NCI-H226 (cell line): ENCODE results near the gene ELF1.
"Not testable (repeated sequence)": the region's sequence is repeated elsewhere in the genome, so short reads cannot be mapped to it uniquely, and the experiment has no call there.

Source experiments
- DNase-seq: peaks from one replicate; pipeline ENCODE4 v3.0.0-alpha.2; 2015

Gene ELF1

DNA sequence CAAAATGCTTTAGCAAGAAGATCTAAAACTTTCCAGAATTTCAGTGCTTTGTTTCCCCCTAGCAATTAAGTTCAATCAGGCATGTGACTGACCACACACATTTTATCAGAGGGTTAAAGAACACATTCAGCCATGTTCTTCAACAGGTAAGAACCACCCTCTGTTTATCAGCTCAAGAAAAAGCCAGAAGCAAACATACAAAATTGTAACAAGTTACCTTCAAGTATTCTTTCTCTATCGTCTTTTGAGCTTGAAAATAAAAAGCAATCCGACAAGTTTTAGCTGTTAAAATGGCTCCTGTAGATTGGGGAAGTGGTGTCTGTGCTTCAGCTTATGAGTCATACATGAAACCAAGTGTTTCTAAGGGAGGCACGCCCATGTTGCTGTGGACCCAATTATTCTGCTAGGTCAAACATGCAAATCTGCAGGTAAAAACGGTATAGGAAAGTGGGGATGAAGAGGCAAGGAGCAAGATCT, at the start of gene ELF1:
TSS of gene ELF1 (minus strand) at position 306 of the 477 bp plus-strand sequence. CDS start 37,262 bp downstream, outside the sequence.
- DNase-seq, result peak; percentile 64

DNA sequence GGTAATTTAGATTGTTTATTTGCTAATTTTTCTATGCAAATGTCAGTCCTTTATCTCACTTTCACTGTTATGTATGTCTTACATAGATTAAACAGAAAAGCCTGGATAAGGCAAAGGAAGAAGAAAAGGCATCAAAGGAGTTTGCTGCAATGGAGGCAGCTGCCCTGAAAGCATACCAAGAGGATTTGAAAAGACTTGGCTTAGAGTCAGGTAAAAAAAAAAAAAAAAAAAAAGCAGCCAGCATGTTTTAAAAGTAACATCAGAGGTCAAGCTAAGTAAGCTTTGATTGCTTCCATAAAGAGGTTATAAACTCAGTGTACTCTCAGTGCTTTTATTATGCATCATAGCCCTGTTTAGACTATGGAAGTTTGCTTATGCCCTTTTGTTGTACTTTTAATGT, 46.0 kb upstream of the ELF1 start:
- no peak for DNase-seq

DNA sequence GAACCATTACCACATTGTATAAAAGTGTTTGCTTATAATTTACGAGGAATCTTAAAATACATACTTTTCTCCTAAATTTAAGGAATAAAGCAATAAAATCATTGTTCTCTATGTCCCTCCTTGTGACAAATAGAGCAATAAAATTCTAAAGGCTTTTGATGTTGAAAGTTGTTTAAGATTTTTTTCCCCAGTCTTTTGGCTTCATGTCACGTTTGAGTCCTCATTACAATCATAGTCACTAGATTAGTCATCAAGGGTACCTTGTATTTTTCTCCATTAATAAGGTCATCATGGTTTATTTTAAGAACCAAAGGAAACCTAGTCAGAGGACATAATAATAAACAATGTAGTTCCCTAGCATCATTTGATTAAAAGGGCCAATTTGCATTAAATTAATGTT, 45.4 kb upstream of the ELF1 start:
- no peak for DNase-seq

DNA sequence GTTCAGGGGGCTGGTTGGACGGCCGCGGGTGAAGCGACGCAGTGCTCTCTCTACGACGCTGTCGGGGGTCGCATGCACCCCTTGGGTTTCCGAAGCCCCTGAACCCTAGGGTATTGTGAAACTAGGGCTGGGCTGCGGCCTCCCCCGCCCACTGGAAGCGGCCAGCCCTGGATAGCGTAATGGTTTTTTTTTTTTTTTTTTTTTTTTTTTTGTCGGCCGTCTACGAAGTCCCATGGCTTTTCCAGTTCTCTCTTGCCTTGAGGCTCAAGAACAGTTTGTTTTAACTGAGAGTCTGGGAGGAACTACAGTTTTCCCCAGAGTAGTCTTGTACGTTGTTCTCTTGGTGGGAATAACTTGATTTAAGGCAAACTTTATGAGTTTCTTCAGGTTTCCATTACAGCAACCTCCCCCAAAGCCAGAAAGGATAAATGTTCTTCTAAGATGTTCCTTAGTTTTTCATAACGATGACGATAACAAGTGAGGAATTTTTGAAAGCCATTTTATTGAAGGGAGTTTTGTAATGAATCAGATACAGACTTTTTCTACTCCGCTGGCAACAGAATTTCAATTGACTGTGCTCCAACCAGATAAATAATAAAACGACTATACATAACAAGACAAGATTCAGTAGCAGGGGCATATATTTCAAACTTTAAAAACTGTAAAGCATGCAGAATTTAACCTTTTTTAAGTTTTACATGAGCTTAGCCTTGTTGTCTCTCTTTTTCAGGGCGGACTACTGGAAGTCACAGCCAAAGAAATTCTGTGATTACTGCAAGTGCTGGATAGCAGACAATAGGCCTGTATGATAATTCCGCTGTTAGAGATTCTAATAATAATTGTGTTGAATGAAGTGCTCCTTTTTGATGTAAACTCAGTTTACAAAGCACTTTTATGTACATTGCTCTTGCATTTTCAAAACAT, 43.1 kb upstream of the ELF1 start:
- DNase-seq, result no peak

DNA sequence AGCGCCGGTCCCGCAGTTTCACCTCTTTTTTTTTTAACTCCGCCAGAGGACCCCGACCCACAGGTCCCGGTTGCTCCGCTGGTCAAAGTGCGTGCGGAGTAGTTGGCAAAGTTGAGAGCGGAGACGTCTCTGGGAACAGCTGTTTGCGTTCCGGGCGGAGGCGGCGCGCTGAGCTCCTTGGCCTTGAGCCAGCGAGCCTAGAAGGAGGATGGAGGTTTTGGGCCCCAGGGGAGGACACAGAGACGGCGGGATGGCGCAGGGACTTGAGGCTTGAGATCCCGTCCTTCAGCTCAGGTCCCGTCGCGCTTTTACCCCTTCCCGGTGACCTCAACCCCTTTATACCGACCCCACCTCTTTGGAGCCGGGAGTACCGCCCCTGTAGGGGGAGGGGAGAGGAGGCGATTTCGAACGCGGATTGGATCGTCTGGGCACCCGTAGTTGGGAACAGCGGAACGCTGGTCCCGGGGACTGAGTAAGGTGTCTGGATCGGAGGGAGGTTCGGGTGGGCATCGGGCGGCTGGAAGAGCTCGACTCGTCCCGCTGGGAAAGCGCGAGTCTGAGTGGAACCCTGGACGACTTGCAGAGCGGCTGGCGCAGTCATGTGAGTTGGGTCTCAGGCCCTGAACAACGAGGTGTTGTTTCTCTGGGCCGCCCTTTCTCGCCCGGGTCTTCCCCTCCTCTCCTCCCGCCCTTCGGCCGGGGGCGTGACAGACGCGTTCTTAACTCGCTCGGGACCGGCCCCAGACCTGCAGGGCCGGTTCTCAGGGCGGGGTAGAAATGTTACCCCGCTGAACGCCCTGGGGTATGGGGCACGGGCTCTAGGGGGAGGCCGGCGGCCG, 42.2 kb upstream of the ELF1 start, which contains the start of gene WBP4:
TSS of gene WBP4 (plus strand) at position 435 of the 839 bp plus-strand sequence. CDS start at position 600, 165 bp downstream.
- peak; percentile 92 for DNase-seq

DNA sequence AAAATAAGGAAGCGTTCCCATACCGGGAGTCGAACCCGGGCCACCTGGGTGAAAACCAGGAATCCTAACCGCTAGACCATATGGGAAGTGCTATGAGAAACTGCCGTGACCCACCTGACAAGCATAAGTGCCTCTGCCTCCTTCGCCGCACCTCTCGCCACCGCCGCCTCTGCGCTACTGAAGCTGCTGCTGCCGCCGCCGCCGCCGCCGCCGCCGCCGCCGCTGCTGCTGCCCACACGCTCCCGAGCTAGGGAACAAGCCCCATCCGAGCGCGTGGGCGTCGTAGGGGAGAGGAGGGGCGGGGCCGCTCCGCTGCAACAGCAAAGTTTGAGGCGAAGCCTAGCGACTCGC, 41.6 kb upstream of the ELF1 start:
- peak; percentile 75 for DNase-seq

DNA sequence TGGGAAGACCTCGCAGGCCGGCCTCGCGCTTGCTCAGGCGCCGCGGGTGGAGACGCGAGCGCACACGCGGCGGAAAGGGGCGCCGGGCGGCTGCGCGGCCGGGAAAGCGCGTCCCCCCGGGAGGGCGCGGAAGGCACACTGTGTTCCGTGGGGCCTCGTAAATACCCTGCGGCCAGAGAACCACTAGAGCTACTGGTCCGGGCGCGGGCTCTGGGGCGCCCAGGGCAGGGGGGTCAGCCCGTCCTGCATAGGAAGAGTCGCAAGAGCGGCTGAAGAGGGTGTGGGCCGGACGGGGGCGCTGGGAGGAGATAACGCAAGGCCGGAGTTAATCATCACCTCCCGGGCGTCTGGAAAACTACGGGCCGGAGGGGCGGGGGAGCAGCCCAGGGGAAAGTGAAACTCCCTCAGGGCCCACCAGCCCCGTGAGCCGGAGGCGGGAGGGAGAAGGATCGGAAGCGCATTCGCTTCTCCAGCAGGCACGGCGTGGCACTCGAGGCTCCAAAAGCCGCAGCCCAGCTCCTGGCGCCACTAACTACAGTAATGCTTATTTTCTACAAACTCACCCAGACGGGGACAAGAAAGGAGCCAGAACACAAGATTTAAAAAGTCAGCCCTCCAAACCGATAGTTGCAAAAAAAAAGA, 41.1 kb upstream of the ELF1 start:
- peak; percentile 90 for DNase-seq

DNA sequence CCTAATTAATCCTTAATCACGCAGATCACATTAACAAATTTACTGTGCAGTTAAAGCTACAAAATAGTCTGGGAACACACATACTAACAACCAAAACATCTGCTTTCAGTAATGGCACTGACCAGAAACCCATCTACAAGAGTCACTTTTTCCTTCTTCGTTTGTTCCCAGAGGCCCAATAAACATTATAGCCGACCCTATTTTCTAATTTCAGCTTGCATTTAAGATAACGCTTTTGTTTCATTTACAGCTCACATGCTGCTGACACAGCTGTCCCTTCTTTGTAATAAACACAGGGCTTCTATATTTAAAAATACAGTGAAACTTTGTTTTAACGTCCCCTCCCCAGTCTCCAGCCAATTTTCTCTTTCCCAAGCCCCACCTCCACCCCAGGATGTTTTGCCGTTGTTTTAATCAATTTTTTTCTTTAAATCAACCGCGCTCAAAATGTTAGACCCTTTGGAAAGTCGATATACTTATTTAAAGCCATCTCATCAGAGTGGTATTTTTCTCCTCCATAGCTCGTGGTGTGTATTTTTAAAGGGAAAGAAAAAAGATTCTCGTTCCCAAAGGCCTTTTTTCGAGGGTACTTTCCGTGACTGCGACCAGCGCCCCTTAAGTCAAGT, 40.5 kb upstream of the ELF1 start:
- DNase-seq, result no peak

DNA sequence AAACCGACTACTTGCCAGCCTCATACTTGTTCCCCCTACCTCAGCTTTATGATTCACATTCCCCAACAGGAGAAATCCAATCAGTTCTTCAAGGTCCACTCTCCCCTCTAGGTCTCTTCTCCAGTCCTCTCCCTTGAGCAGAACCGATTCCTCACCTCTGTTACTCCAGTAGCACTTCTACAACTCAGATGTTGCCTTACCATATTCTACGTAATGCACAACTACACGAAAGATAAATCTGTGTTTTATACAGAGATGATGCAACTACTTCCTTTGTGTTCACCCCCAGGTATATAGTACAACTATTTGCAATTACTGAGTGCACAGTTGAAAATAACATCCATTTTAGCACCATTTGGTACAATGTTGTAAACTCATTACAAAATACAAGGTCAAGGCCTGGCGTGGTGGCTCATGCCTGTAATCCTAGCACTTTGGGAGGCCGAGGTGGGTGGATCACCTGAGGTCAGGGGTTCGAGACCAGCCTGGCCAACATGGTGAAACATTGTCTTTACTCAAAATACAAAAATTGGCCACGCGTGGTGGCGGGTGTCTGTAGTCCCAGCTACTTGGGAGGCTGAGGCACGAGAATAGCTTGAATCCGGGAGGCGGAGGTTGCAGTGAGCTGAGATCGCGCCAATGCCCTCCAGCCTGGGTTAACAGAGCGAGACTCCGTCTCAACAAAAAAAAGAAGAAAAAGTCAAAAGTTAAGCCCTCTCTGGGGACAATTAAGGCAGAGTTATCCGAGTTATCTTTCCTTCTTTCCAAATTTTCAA, 39.4 kb upstream of the ELF1 start:
- peak; percentile 27 for DNase-seq

DNA sequence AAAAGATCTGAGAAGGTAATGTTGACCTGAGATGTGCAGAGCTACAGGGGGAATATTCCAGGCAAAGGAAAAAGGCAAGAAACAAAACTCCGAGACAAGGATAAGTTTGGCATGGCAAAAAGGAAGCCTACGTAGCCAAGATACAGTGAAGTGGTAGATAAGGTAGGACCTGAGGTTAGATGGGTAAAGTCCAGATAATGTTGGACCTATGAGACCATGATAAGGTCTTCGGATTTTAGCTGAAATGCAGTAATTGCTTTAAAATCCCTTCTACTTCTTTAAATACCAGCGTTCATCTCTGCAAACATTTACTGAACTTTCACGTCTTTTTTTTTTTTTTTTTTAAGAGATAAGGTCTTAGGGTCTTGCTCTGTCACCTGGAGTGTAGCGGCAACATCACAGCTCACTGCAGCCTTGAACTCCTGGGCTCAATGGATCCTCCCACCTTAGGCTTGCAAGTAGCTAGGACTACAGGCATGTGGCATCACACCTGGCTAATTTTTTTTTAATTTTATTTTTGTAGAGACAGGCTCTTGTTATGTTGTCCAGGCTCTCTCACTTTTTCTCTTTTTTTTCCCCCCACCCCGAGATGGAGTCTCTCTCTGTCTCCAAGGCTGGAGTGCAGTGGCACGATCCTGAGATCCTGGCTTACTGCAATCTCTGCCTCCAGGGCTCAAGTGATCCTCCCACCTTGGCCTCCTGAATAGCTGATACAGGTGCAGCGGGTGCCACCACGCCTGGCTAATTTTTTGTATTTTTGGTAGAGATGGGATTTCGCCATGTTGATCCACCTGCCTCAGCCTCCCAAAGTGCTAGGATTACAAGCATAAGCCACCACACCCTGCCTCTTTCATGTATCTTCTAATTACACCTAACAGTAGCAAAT, 38.0 kb upstream of the ELF1 start:
- no peak for DNase-seq

DNA sequence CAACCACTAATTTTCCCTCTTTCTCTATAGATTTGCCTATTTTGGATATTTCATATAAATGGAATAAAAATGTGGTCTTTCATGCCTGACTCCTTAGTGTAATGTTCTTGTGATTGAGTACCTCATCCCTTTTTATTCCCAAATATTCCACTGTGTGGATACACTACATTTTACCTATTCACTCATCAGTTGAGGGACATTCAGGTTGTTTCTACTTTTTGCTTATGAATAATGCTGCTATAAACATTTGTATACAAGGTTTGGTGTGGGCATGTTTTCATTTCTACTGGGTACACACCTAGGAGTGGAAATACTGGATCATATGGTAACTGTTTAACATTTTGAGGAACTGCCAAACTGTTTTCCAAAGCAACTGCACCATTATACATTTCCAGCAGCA, 37.1 kb upstream of the ELF1 start:
- no peak for DNase-seq

DNA sequence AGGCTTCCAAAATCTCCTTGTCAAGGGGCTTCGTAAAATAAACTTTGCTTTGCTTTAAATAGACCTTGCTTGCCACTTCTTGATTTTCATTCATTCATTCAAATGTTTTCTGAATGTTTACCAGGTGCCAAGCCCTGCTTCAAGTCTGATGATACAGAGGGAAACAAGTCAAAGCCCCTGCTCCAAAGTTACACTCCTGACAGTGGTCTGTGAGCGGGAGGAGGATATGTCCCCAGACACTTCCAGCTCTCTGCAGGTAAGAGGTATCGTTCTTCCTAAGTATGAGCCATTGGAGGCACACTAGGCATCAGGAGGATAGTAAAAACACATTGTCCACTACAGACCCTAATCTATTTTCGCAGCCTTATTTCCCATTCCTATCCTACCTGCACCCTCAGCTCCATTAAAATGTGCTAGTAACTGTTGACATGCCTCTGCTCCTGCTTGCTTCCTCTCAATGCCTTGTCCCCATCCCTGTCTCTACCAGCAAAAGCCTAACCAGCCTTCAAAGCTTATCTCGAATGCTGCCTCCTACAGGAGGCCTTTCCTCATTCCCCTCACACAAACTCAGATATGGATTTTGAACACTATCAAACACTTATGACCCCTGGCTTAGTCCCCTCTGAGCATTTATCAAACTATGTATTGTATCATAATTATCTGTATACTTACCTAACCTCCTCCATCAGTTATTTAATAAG, 36.0 kb upstream of the ELF1 start:
- no peak for DNase-seq

DNA sequence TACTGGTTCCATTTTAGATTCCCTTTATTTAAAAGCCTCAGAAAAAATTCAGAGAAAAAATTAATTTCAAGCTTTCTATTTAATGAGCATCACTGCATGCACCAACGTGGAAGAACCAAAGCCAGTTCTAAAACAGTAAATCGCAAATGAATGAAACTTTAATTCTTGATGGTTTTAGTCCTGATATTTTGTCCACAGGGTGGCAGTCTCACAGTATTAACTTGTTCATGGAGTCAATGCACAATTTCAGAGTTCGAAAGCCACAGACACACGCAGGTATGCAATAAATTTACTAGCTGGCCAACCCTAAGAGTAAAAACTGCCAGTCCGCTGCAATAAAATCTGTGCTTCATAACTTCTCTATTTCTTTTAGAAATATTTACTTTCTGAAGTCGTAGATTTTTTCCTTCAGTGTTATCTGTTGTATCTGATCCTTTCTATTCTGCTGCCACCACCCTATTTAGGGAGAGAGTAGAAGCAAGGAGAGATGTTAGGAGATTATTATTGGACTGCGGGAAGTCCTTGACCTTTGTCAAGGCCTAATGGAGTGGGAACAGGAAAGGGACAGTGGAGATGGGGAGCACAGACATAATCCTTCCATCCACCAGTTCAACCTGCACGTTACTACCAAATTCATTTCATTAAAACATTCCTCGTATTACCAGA, 35.2 kb upstream of the ELF1 start:
- peak; percentile 9 for DNase-seq

DNA sequence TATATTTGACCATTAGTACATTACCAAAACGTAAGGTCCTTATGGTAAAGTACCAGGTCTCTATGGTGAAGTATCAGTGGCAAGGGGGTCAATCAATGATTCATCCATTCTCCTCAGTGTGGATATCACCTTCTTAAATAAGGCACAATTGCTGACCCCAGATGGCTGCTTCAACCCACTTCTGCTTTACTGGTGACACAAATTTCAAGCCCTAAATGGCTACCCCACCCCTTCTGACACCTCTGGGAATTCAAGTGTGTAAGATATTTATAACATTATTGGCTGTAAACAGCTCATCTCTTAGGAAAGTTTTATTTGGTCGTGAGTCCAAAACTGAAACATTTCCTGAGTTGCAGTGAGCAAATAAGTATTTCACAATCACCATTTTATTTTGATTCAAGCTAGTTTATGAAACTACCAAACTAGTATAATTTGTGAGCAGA, 34.3 kb upstream of the ELF1 start:
- DNase-seq, result no peak

DNA sequence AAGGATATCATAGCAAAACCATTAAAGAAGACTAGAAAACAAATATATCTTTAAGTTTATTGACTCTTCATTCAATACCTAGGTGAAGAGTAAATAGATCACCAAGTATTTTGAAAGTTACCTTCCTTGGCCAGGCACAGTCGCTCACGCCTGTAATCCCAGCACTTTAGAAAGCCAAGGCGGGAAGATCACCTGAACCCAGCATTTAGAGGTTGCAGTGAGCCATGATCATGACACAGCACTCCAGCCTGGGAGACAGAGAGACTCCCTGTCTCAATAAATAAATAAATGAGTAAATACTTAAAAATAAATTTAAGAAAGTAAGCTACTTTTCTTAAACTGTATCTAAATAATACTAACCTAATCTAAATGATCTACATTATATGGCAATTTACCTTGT, 33.3 kb upstream of the ELF1 start:
- DNase-seq, result no peak

DNA sequence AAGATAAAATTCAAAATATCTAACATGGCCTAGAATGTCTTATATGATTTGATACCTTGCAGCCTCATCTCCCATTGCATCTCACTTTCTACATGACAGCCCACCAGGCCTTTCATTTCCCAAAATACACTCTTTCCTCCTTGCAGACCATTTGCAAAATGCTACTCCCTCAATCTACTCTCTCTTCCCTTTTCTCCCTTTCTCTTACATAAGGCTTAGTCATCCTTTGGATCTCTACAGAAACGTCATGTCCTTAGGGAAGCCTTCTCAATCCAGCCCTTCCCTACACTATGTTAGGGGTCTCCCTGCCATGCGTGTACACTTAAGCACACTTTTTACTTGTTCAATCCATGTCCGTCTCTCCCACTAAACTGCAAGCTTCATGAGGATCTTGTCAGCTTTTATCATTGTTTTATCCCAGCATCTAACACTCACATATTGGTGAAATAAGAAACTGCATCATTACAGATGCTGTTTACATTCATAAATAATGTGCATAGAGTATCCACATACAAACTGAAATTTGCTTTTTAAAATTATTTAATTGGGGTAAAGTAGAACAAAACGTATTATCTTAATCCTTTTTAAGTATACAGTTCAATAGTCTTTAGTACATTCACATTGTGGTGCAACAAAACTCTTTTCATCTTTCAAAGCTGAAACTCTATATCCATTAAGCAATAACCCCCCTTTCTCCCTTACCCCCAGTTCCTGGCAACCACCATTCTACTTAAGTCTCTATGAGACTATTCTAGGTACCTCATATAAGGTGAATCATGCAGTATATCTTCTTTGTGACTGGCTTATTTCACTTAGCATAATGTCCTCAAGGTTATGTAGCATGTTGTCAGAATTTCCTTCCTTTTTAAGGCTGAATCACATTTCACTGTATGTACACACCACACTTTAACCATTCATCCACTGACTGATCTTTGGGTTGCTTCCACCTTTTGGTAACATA, 30.6 kb upstream of the ELF1 start:
- peak; percentile 20 for DNase-seq

DNA sequence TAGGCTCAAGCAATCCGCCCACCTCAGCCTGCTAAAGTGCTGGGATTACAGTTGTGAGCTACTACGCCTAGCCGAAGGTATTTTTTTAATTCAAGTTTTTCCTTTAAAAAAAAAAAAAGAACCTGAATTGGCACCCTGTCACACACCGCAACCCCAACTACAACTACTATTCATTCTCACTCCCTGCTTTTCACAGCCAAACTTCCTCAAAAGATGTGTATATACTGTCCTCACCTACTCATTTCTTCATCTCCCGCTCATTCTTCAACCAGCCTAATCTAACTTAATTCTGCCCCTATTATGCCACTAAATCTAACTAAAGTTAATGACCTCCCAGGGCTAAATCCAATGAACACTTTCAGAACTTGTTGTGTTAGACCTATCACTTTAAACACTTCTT, 29.5 kb upstream of the ELF1 start:
- DNase-seq, result no peak

DNA sequence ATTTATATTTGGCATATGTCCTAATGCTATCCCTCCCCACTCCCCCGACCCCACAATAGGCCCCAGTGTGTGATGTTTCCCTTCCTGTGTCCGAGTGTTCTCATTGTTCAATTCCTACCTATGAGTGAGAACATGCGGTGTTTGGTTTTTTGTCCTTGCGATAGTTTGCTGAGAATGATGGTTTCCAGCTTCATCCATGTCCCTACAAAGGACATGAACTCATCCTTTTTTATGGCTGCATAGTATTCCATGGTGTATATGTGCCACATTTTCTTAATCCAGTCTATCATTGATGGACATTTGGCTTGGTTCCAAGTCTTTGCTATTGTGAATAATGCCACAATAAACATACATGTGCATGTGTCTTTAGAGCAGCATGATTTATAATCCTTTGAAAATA, 23.3 kb upstream of the ELF1 start:
- not testable (repeated sequence) for DNase-seq
